ENCODE data around the gene SMARCA1.

The SMARCA1 gene

DNA sequence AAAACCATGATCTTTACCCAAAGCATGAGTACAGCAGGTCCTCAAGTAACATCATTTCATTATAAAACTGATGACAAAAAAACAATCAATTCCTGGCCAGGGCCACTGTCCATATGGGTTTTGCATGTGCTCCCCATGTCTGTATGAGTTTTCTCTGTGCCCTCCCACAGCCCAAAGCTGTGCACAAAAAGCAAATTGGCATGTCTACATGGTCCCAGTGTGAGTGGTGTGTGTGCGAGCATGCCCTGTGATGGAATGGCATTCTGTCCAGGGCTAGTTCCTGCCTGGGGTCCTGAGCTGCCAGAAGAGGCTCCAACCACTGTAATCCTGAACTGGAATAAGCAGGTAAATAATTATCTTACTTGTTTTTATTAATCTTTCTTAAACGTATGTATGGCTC is 28.4 kb downstream of the SMARCA1 start:
- H3K36me3 ChIP-seq (ENCODE audit: control insufficient read depth, insufficient read depth, low read length, severe bottlenecking), result peaks cover 23% of the 10 kb centered on the region

DNA sequence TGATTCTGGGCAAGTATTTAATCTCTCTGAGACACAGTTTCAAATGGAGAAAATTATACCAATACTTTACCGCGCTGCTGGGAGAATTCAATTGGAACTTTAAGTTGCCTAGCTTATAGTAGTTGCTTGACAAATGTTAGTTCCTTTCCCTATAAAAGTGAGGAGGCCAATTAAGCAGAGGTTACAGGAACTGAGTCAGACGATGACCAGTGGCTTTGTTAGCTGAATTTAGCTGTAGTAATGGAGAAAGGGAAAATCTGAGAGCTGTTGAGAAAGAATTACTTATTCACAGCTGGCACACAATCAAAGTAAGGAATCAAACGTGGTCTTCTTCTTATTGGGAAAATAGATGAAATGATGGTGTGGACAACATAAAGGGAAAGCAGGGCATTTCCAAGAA is 29.6 kb downstream of the SMARCA1 start:
- H3K9ac ChIP-seq (ENCODE audit: low read length), result no peak overlapping the region
- H3K36me3 ChIP-seq (ENCODE audit: control insufficient read depth, insufficient read depth, low read length, severe bottlenecking), result peaks cover 23% of the 10 kb centered on the region
- peak; percentile 27 for DNase-seq (ENCODE audit: low read depth)

More for the DNA sequence above, 28.4 kb downstream of the SMARCA1 start:
- Histone ChIP-seq H3K9ac (ENCODE audit: low read length) (no peak overlapping the region), H3K9me3 (ENCODE audit: control insufficient read depth, low read length) (no peaks in the 10 kb centered on the region), H3K4me1 (ENCODE audit: control insufficient read depth, insufficient read depth, low read length) (peaks cover 13% of the 10 kb centered on the region), H3K4me3 (ENCODE audit: low read length) (no peak overlapping the region), H3K27me3 (replicated peaks; ENCODE audit: control insufficient read depth, insufficient read depth, low read length) (no peaks in the 10 kb centered on the region)
- DNase-seq (ENCODE audit: low read depth), result no peak

DNA sequence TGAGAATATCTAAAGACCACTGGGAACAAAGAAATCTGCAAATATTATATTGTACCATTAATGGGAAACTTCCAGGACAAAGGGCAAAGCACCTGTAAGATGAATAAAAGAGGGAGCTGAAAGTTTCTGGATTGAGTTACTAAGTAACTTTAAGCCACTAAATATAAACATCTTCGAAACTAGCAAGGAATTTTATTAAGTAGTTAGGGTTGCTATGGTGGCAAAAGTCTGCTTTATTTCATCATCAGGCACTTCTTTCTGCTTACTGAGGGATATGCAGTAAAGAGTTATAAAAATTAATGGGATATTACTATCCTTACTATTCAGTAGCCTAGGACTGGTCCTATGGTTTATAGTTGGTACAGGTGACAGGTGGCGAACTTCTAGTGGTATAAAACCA is 33.0 kb downstream of the SMARCA1 start:
- H3K4me3 ChIP-seq (ENCODE audit: low read length), result no peak overlapping the region
- DNase-seq (ENCODE audit: low read depth), result no peak
- H3K9me3 ChIP-seq (ENCODE audit: control insufficient read depth, low read length), result no peaks in the 10 kb centered on the region
- peaks cover 8% of the 10 kb centered on the region for H3K4me1 ChIP-seq (ENCODE audit: control insufficient read depth, insufficient read depth, low read length)
- H3K36me3 ChIP-seq (ENCODE audit: control insufficient read depth, insufficient read depth, low read length, severe bottlenecking), result peaks cover 36% of the 10 kb centered on the region
- H3K27me3 ChIP-seq (replicated peaks; ENCODE audit: control insufficient read depth, insufficient read depth, low read length), result no peaks in the 10 kb centered on the region
- H3K9ac ChIP-seq (ENCODE audit: low read length), result no peak overlapping the region

More for the DNA sequence above, 29.6 kb downstream of the SMARCA1 start:
- H3K4me3 ChIP-seq (ENCODE audit: low read length), result no peak overlapping the region
- peaks cover 13% of the 10 kb centered on the region for H3K4me1 ChIP-seq (ENCODE audit: control insufficient read depth, insufficient read depth, low read length)
- H3K9me3 ChIP-seq (ENCODE audit: control insufficient read depth, low read length), result no peaks in the 10 kb centered on the region
- no peaks in the 10 kb centered on the region for H3K27me3 ChIP-seq (replicated peaks; ENCODE audit: control insufficient read depth, insufficient read depth, low read length)

- Histone ChIP-seq H3K4me3 (ENCODE audit: low read length) (no peak overlapping the region), H3K27me3 (replicated peaks; ENCODE audit: control insufficient read depth, insufficient read depth, low read length) (no peaks in the 10 kb centered on the region), H3K9me3 (ENCODE audit: control insufficient read depth, low read length) (no peaks in the 10 kb centered on the region), H3K4me1 (ENCODE audit: control insufficient read depth, insufficient read depth, low read length) (peaks cover 2% of the 10 kb centered on the region), H3K9ac (ENCODE audit: low read length) (no peak overlapping the region), H3K36me3 (ENCODE audit: control insufficient read depth, insufficient read depth, low read length, severe bottlenecking) (peaks cover 50% of the 10 kb centered on the region)
- DNase-seq (ENCODE audit: low read depth), result no peak
Observed at GRCh38 chrX:129488359-129488758, 34.9 kb downstream of the SMARCA1 start.

GRCh38 chrX:129480889-129481288 is 42.4 kb downstream of the SMARCA1 start:
- peaks cover 5% of the 10 kb centered on the region for H3K27me3 ChIP-seq (replicated peaks; ENCODE audit: control insufficient read depth, insufficient read depth, low read length)
- no peaks in the 10 kb centered on the region for H3K9me3 ChIP-seq (ENCODE audit: control insufficient read depth, low read length)
- peaks cover 28% of the 10 kb centered on the region for H3K36me3 ChIP-seq (ENCODE audit: control insufficient read depth, insufficient read depth, low read length, severe bottlenecking)
- H3K9ac ChIP-seq (ENCODE audit: low read length), result no peak overlapping the region
- no peak for DNase-seq (ENCODE audit: low read depth)
- H3K4me3 ChIP-seq (ENCODE audit: low read length), result no peak overlapping the region
- H3K4me1 ChIP-seq (ENCODE audit: control insufficient read depth, insufficient read depth, low read length), result peaks cover 7% of the 10 kb centered on the region

DNA sequence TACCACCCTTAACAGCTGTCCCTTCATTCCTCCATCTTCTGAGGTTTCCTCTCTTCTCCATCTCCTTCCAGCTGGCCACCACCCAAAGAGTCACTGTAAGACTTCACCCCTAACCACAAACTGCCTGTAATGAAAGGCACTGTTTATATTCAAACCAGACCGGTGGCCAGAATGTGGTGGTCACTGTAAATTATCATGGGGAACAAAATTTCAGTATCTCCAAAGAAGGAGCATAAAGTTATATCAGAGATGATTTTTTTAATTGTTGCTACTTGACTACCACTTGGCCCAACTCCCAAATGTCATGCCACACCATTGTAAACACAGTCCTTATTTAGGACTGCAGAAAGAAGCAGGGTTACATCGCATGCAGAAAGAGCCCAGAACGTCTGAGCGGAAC is 44.8 kb downstream of the SMARCA1 start:
- no peak overlapping the region for H3K4me3 ChIP-seq (ENCODE audit: low read length)
- H3K36me3 ChIP-seq (ENCODE audit: control insufficient read depth, insufficient read depth, low read length, severe bottlenecking), result peaks cover 13% of the 10 kb centered on the region
- peaks cover 5% of the 10 kb centered on the region for H3K27me3 ChIP-seq (replicated peaks; ENCODE audit: control insufficient read depth, insufficient read depth, low read length)
- H3K4me1 ChIP-seq (ENCODE audit: control insufficient read depth, insufficient read depth, low read length), result peaks cover 7% of the 10 kb centered on the region
- no peak overlapping the region for H3K9ac ChIP-seq (ENCODE audit: low read length)
- peak; percentile 31 for DNase-seq (ENCODE audit: low read depth)
- no peaks in the 10 kb centered on the region for H3K9me3 ChIP-seq (ENCODE audit: control insufficient read depth, low read length)

DNA sequence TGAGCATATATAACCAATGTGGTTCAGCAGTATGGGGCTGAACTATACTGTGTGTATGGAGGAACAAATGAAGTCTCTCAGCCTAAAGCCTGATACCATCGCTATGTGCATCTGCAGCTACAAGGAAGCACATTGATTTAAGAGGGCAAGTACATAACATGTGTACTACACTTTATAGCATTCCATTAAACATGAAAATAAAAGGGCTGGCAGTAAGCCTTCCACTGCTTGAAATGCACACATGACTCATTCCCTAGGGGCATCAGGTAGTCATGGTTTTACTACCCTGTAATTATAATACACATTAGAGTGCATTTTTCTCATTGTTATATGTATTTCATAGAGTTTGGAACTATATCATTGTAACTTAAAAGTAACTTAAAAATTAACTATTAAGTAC is 51.2 kb downstream of the SMARCA1 start:
- peaks cover 2% of the 10 kb centered on the region for H3K27me3 ChIP-seq (replicated peaks; ENCODE audit: control insufficient read depth, insufficient read depth, low read length)
- H3K36me3 ChIP-seq (ENCODE audit: control insufficient read depth, insufficient read depth, low read length, severe bottlenecking), result peaks cover 32% of the 10 kb centered on the region
- H3K4me1 ChIP-seq (ENCODE audit: control insufficient read depth, insufficient read depth, low read length), result no peaks in the 10 kb centered on the region
- no peak overlapping the region for H3K9ac ChIP-seq (ENCODE audit: low read length)
- H3K9me3 ChIP-seq (ENCODE audit: control insufficient read depth, low read length), result no peaks in the 10 kb centered on the region
- peak; percentile 15 for DNase-seq (ENCODE audit: low read depth)
- H3K4me3 ChIP-seq (ENCODE audit: low read length), result no peak overlapping the region

- DNase-seq (ENCODE audit: low read depth), result peak; percentile 22
- H3K4me1 ChIP-seq (ENCODE audit: control insufficient read depth, insufficient read depth, low read length), result no peaks in the 10 kb centered on the region
- H3K9ac ChIP-seq (ENCODE audit: low read length), result no peak overlapping the region
- H3K27me3 ChIP-seq (replicated peaks; ENCODE audit: control insufficient read depth, insufficient read depth, low read length), result no peaks in the 10 kb centered on the region
- no peaks in the 10 kb centered on the region for H3K9me3 ChIP-seq (ENCODE audit: control insufficient read depth, low read length)
- no peak overlapping the region for H3K4me3 ChIP-seq (ENCODE audit: low read length)
- H3K36me3 ChIP-seq (ENCODE audit: control insufficient read depth, insufficient read depth, low read length, severe bottlenecking), result peaks cover 28% of the 10 kb centered on the region
Observed at GRCh38 chrX:129462707-129463106, 60.6 kb downstream of the SMARCA1 start.

- peaks cover 25% of the 10 kb centered on the region for H3K36me3 ChIP-seq (ENCODE audit: control insufficient read depth, insufficient read depth, low read length, severe bottlenecking)
- H3K4me1 ChIP-seq (ENCODE audit: control insufficient read depth, insufficient read depth, low read length), result no peaks in the 10 kb centered on the region
- no peak for DNase-seq (ENCODE audit: low read depth)
- no peak overlapping the region for H3K9ac ChIP-seq (ENCODE audit: low read length)
- H3K27me3 ChIP-seq (replicated peaks; ENCODE audit: control insufficient read depth, insufficient read depth, low read length), result no peaks in the 10 kb centered on the region
- H3K9me3 ChIP-seq (ENCODE audit: control insufficient read depth, low read length), result no peaks in the 10 kb centered on the region
- no peak overlapping the region for H3K4me3 ChIP-seq (ENCODE audit: low read length)
Observed at GRCh38 chrX:129461801-129462456, 61.4 kb downstream of the SMARCA1 start.

DNA sequence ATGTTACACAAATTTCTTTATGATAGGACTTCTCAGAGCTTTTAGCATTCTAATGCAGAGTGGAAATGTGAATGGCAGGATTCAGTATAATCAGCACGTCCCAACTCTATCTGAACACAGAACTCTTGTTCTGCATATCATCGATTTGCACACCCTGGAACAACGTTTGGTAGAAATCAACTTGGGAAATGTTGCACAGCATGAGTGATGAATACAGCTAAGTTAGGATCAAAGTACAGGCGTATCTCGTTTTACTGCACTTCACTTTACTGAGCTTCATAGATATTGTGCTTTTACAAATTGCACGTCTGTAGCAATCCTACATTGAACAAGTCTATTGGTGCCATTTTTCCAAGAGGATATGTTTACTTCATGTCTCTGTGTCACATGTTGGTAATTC is 70.8 kb downstream of the SMARCA1 start:
- H3K4me1 ChIP-seq (ENCODE audit: control insufficient read depth, insufficient read depth, low read length), result no peaks in the 10 kb centered on the region
- peaks cover 5% of the 10 kb centered on the region for H3K36me3 ChIP-seq (ENCODE audit: control insufficient read depth, insufficient read depth, low read length, severe bottlenecking)
- DNase-seq (ENCODE audit: low read depth), result no peak
- H3K9ac ChIP-seq (ENCODE audit: low read length), result no peak overlapping the region
- no peak overlapping the region for H3K4me3 ChIP-seq (ENCODE audit: low read length)
- H3K9me3 ChIP-seq (ENCODE audit: control insufficient read depth, low read length), result no peaks in the 10 kb centered on the region
- H3K27me3 ChIP-seq (replicated peaks; ENCODE audit: control insufficient read depth, insufficient read depth, low read length), result no peaks in the 10 kb centered on the region

DNA sequence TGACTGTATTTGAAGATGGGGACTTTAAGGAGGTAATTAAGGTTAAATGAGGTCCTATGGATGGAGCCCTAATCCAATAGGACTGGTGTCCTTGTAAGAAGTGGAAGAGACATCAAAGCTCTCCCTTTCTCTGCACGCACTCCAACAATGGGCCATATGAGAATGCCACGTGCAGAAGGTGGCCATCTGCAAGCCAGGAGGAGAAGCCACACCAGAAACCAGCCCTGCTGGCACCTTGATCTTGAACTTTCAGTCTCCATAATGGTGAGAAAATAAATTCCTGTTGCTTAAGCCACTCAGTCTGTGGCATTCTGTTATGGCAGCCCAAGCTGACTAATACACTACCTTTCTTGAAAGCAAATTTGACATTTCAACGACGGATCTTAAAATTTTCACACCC is 73.2 kb downstream of the SMARCA1 start:
- Histone ChIP-seq H3K4me1 (ENCODE audit: control insufficient read depth, insufficient read depth, low read length) (no peaks in the 10 kb centered on the region), H3K9me3 (ENCODE audit: control insufficient read depth, low read length) (no peaks in the 10 kb centered on the region), H3K36me3 (ENCODE audit: control insufficient read depth, insufficient read depth, low read length, severe bottlenecking) (peaks cover 8% of the 10 kb centered on the region), H3K27me3 (replicated peaks; ENCODE audit: control insufficient read depth, insufficient read depth, low read length) (no peaks in the 10 kb centered on the region), H3K9ac (ENCODE audit: low read length) (no peak overlapping the region), H3K4me3 (ENCODE audit: low read length) (no peak overlapping the region)
- DNase-seq (ENCODE audit: low read depth), result no peak

DNA sequence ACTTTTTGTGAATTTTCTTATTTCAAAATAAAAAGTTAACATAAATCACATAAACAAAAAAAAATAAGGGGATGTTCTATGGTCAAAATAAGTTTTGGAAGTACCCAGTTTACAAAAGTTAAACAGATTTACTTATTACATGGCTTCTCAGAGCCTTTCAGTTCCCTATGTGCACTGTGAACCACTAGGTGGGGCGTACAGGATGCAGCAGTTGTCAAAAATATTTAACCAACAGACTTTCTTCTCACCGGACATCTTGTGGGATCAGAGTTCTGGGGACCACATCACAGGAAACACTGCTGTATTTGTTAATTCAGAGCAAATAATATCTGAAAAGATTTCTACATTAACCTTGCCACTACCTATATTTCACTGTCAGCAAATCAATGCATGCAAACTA is 74.1 kb downstream of the SMARCA1 start:
- no peak for DNase-seq (ENCODE audit: low read depth)
- peaks cover 8% of the 10 kb centered on the region for H3K36me3 ChIP-seq (ENCODE audit: control insufficient read depth, insufficient read depth, low read length, severe bottlenecking)

More for the DNA sequence above, 74.1 kb downstream of the SMARCA1 start:
- no peak overlapping the region for H3K4me3 ChIP-seq (ENCODE audit: low read length)
- H3K4me1 ChIP-seq (ENCODE audit: control insufficient read depth, insufficient read depth, low read length), result no peaks in the 10 kb centered on the region
- H3K9me3 ChIP-seq (ENCODE audit: control insufficient read depth, low read length), result no peaks in the 10 kb centered on the region
- no peak overlapping the region for H3K9ac ChIP-seq (ENCODE audit: low read length)
- no peaks in the 10 kb centered on the region for H3K27me3 ChIP-seq (replicated peaks; ENCODE audit: control insufficient read depth, insufficient read depth, low read length)
